ENCODE data around the gene VRTN. TPM values are rescaled to one million over a fixed set of nuclear protein-coding genes. Genes with fewer than 3 reads are reported as not detected.

VRTN gene
- not detected for total RNA-seq

GRCh38 chr14:74348241-74348734 is at the start of gene VRTN:
TSS of gene VRTN (plus strand) at chr14:74348471. CDS start at chr14:74356784, 8,313 bp downstream.
- DNase-seq (no peak), ATAC-seq (no peak)
- Mint-ChIP-seq H3K4me3 (no peak within 1 kb of the TSS), H3K4me1 (no peaks in the 10 kb centered on the region), H3K27me3 (peaks cover 22% of the 10 kb centered on the region), H3K9me3 (ENCODE audit: low read depth) (no peaks in the 10 kb centered on the region), H3K36me3 (no peaks in the 10 kb centered on the region), H3K27ac (peak within 1 kb of the TSS; percentile 16)
- CTCF ChIA-PET = interaction anchor here (1.2 kb wide), 1 partner anchor 23 kb away, joined by 5 read pairs; no protein-coding TSS in a partner anchor

DNA sequence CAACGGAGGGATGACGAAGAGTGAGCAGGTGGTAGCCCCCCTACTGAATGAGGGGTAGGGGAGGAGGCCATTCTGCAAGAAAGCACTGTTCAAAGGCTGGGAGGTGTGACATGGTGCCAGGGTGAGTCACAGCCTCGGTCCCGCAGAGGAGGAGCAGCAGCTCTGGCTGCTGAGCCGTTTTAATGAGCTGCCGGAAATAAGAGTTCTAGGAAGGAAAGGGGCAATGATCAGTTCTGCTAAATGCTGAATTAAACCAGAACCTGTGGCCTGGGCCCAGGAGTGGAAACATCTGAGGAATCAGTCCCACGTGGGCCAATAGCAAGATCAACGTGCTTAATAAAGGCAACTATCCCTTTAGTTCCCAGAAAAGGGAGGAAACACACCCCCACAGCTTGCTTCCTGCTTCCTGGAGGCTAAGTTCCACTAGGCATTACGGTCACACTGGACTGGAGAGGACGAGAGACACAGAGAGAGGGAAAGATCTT is 49.2 kb upstream of the VRTN start:
- ATAC-seq = no peak
- peaks cover 32% of the 10 kb centered on the region for H3K4me1 Mint-ChIP-seq
- peak overlapping the region; percentile 58 for H3K27ac Mint-ChIP-seq
- H3K4me3 Mint-ChIP-seq = peak overlapping the region; percentile 14
- H3K27me3 Mint-ChIP-seq = no peaks in the 10 kb centered on the region
- CTCF ChIA-PET = interaction anchor here (0.8 to 1.5 kb wide), 4 partner anchors 21 to 194 kb away, joined by 3 to 4 read pairs (median 3); partner anchors contain the start of genes ISCA2 and NPC2
- H3K36me3 Mint-ChIP-seq = peaks cover 19% of the 10 kb centered on the region
- H3K9me3 Mint-ChIP-seq (ENCODE audit: low read depth) = no peaks in the 10 kb centered on the region
- peak; percentile 46 for DNase-seq

DNA sequence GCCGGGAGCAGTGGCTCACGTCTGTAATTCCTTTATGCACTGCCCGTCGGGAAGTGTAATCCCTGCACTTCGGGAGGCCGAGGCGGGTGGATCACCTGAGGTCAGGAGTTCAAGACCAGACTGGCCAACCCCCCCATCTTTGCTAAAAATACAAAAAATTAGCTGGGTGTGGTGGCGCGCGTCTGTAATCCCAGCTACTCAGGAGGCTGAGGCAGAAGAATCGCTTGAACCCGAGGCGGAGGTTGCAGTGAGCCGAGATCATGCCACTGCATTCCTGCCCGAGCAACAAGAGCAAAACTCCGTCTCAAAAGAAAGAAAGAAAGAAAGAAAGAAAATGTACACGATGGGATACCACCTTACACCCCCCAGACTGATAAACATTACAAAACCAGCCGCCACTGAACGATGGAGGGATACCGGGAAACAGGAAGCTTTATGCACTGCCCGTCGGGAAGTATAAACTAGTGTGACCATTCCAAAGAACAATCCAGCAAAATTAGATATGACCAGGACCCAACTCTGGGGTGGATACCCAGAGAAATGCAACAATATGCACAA is 46.6 kb upstream of the VRTN start:
- Mint-ChIP-seq H3K4me1 (peaks cover 32% of the 10 kb centered on the region), H3K27ac (peak overlapping the region; percentile 96), H3K36me3 (peaks cover 19% of the 10 kb centered on the region), H3K4me3 (peak overlapping the region; percentile 100), H3K27me3 (no peaks in the 10 kb centered on the region), H3K9me3 (ENCODE audit: low read depth) (no peaks in the 10 kb centered on the region)
- no peak for DNase-seq
- no peak for ATAC-seq
- CTCF ChIA-PET = interaction anchor here (0.7 to 1.5 kb wide), 4 partner anchors 10 to 1384 kb away, joined by 3 to 4 read pairs (median 4); no protein-coding TSS in a partner anchor

- Mint-ChIP-seq H3K4me1 (peaks cover 32% of the 10 kb centered on the region), H3K9me3 (ENCODE audit: low read depth) (no peaks in the 10 kb centered on the region), H3K27me3 (no peaks in the 10 kb centered on the region), H3K27ac (peak overlapping the region; percentile 96), H3K4me3 (peak overlapping the region; percentile 100), H3K36me3 (peaks cover 16% of the 10 kb centered on the region)
- DNase-seq (no peak), ATAC-seq (peak; percentile 77)
- CTCF ChIA-PET = interaction anchor here (0.9 to 2.8 kb wide), 6 partner anchors 7 to 233 kb away, joined by 3 to 10 read pairs (median 4); no protein-coding TSS in a partner anchor
These were observed 46.1 kb upstream of the VRTN start for GRCh38 chr14:74302152-74302628.

- H3K27ac Mint-ChIP-seq = peak within 1 kb of the TSS; percentile 96
- peaks cover 32% of the 10 kb centered on the region for H3K4me1 Mint-ChIP-seq
- CTCF ChIA-PET = interaction anchor here (0.8 to 2.8 kb wide), 9 partner anchors 8 to 232 kb away, joined by 3 to 10 read pairs (median 4); no protein-coding TSS in a partner anchor
- H3K27me3 Mint-ChIP-seq = no peaks in the 10 kb centered on the region
- DNase-seq (peak; percentile 94), ATAC-seq (peak; percentile 97)
- no peaks in the 10 kb centered on the region for H3K9me3 Mint-ChIP-seq (ENCODE audit: low read depth)
- peaks cover 16% of the 10 kb centered on the region for H3K36me3 Mint-ChIP-seq
- peak within 1 kb of the TSS; percentile 100 for H3K4me3 Mint-ChIP-seq
These were observed 45.4 kb upstream of the VRTN start, which contains the start of gene ABCD4 for GRCh38 chr14:74302634-74303569. TSS of gene ABCD4 (minus strand) at chr14:74302934. CDS start at chr14:74302912, 22 bp downstream.

DNA sequence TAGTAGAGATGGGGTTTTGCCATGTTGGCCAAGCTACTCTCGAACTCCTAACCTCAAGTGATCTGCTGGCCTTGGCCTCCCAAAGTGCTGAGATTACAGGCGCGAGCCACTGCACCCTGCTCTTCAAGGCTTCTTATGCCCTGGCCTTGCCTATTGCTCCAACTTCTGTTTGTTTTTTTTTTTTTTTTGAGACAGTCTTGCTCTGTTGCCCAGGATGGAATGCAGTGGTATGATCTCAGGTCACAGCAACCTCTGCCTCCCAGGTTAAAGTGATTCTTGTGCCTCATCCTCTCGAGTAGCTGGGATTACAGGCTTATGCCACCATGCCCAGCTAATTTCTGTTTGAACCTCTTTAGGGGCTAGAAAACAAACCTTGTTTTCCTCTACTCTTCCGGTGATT is 39.6 kb upstream of the VRTN start:
- Mint-ChIP-seq H3K4me1 (no peaks in the 10 kb centered on the region), H3K27me3 (no peaks in the 10 kb centered on the region), H3K9me3 (ENCODE audit: low read depth) (no peaks in the 10 kb centered on the region), H3K36me3 (no peaks in the 10 kb centered on the region), H3K4me3 (no peak overlapping the region), H3K27ac (no peak overlapping the region)
- CTCF ChIA-PET = interaction anchor here (0.7 kb wide), 1 partner anchor 621 kb away, joined by 3 read pairs; no protein-coding TSS in a partner anchor
- ATAC-seq (no peak), DNase-seq (no peak)

DNA sequence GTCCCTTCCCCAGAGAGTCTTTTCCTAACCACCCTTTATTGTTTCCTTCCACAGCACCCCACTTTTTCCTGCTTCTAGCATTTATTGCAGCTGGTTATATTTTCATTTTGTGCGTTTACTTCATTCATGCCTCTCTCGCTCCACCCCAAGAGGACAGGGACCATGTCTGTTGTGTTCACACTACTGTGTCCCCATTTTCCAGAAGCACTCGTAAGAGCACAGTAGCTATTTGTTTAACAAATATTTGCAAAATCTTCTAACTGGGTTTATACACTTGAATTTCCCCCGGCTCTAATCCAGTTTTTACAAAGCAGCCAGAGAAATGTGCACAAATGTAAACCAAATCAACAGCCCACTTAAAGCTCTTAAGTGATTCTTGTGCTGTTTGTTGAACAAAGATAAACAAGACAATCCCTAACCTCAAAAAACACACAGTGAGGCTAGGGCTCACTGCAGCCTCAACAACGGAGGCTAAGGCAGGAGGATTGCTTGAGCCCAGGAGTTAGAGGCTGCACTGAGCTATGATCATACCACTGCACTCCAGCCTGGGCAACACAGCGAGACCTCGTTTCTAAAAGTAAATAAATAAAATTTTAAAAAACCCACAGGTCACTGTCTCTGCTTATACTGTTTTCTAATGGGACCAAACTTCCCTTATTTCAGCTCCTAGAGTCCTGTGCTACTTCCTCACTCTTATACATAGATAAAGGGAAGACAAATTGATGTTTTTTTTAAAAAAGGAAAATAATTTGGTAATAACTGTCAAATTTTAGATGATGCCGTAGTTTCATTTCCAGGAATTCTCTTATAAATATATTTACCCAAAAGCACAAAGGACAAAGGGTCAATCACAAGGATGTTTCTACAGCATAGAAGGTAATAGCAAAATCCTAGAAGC is 38.9 kb upstream of the VRTN start:
- Mint-ChIP-seq H3K27me3 (no peaks in the 10 kb centered on the region), H3K4me3 (no peak overlapping the region), H3K36me3 (no peaks in the 10 kb centered on the region), H3K9me3 (ENCODE audit: low read depth) (no peaks in the 10 kb centered on the region), H3K4me1 (no peaks in the 10 kb centered on the region), H3K27ac (no peak overlapping the region)
- DNase-seq = no peak
- no peak for ATAC-seq
- CTCF ChIA-PET = interaction anchor here (0.7 kb wide), 2 partner anchors 620 to 983 kb away, joined by 3 to 4 read pairs; no protein-coding TSS in a partner anchor

- Mint-ChIP-seq H3K36me3 (no peaks in the 10 kb centered on the region), H3K27ac (no peak overlapping the region), H3K27me3 (no peaks in the 10 kb centered on the region), H3K4me3 (no peak overlapping the region), H3K4me1 (no peaks in the 10 kb centered on the region), H3K9me3 (ENCODE audit: low read depth) (no peaks in the 10 kb centered on the region)
- CTCF ChIA-PET = interaction anchor here (1.4 kb wide), 2 partner anchors 9 to 79 kb away, joined by 3 read pairs; partner anchors contain the start of gene ABCD4
- DNase-seq = no peak
- ATAC-seq = no peak
These were observed 36.1 kb upstream of the VRTN start for GRCh38 chr14:74312161-74312560.

GRCh38 chr14:74313601-74314000 is 34.7 kb upstream of the VRTN start:
- ATAC-seq = no peak

GRCh38 chr14:74314576-74314975 is 33.7 kb upstream of the VRTN start:
- no peak overlapping the region for H3K27ac Mint-ChIP-seq
- H3K9me3 Mint-ChIP-seq (ENCODE audit: low read depth) = no peaks in the 10 kb centered on the region
- no peaks in the 10 kb centered on the region for H3K4me1 Mint-ChIP-seq
- CTCF ChIA-PET = interaction anchor here (0.6 kb wide), 1 partner anchor 991 kb away, joined by 3 read pairs; no protein-coding TSS in a partner anchor
- H3K36me3 Mint-ChIP-seq = no peaks in the 10 kb centered on the region
- DNase-seq (no peak), ATAC-seq (no peak)
- H3K27me3 Mint-ChIP-seq = peaks cover 3% of the 10 kb centered on the region
- H3K4me3 Mint-ChIP-seq = no peak overlapping the region

More at GRCh38 chr14:74313601-74314000, 34.7 kb upstream of the VRTN start:
- Mint-ChIP-seq H3K27ac (no peak overlapping the region), H3K27me3 (no peaks in the 10 kb centered on the region), H3K4me1 (no peaks in the 10 kb centered on the region), H3K36me3 (no peaks in the 10 kb centered on the region), H3K4me3 (no peak overlapping the region), H3K9me3 (ENCODE audit: low read depth) (no peaks in the 10 kb centered on the region)
- CTCF ChIA-PET = interaction anchor here (0.6 to 1.0 kb wide), 4 partner anchors 8 to 983 kb away, joined by 3 to 6 read pairs (median 3); partner anchors contain the start of gene ABCD4
- DNase-seq = no peak

DNA sequence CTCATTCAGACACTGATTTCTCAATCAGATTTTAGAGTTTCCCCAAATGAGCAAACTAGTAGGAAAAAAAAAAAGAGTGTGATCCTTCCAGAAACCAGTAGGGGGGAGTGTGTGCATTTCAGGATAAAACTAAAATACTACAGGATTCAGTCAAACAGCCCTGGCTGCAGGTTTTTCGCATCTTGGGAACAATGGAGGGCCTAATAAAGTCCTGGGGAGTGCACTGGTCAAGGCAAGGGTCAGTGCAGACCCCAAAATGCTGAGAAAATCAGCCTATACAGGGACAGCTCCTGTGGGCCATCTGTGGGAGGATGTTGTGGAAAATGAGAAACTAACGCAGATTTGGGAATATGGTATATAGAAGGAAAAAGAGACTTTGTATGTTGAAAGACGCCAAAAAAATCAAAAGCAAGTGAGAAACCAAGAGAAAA is 23.3 kb upstream of the VRTN start:
- no peak for DNase-seq
- H3K27me3 Mint-ChIP-seq = peaks cover 26% of the 10 kb centered on the region
- ATAC-seq = no peak
- no peaks in the 10 kb centered on the region for H3K36me3 Mint-ChIP-seq
- no peak overlapping the region for H3K27ac Mint-ChIP-seq
- H3K4me3 Mint-ChIP-seq = no peak overlapping the region
- no peaks in the 10 kb centered on the region for H3K9me3 Mint-ChIP-seq (ENCODE audit: low read depth)
- no peaks in the 10 kb centered on the region for H3K4me1 Mint-ChIP-seq
- CTCF ChIA-PET = interaction anchor here (0.6 to 1.7 kb wide), 4 partner anchors 23 to 1159 kb away, joined by 3 to 5 read pairs (median 4); partner anchors contain the start of gene VRTN

- H3K4me1 Mint-ChIP-seq = no peaks in the 10 kb centered on the region
- CTCF ChIA-PET = interaction anchor here (0.6 to 1.7 kb wide), 4 partner anchors 23 to 1160 kb away, joined by 3 to 5 read pairs (median 4); partner anchors contain the start of gene VRTN
- H3K27me3 Mint-ChIP-seq = peaks cover 26% of the 10 kb centered on the region
- no peak overlapping the region for H3K27ac Mint-ChIP-seq
- DNase-seq = no peak
- ATAC-seq = no peak
- no peaks in the 10 kb centered on the region for H3K36me3 Mint-ChIP-seq
- no peak overlapping the region for H3K4me3 Mint-ChIP-seq
- H3K9me3 Mint-ChIP-seq (ENCODE audit: low read depth) = no peaks in the 10 kb centered on the region
These were observed 22.8 kb upstream of the VRTN start for GRCh38 chr14:74325446-74325845.

All from activated CD8-positive, alpha-beta memory T cell treated with anti-CD3 and anti-CD28 coated beads, Interleukin-2, amount 10 ng/mL, durations not matched to agents 7 days and 5 days (primary cell).